ENCODE data around the gene GALT. TPM values are rescaled to one million over a fixed set of nuclear protein-coding genes. Genes with fewer than 3 reads are reported as not detected.

Gene GALT
- total and polyA plus RNA-seq, 2 of the 13 experiments (the other 11 are each of a cell fraction or from before 2014, with no cell fraction given) = 40.4 to 46.3 TPM

- TF ChIP-seq ARID5B (CRISPR knock-in tag; IDR thresholded peaks at IDR 0.05) (peak; percentile 66; the same call in 1 of the 2 replicates), TCF7 (IDR thresholded peaks at IDR 0.05; ENCODE audit: low read depth) (no peak), ASH2L (IDR thresholded peaks at IDR 0.05; ENCODE audit: insufficient read length, low read depth, low read length) (peak; percentile 56), HCFC1 (IDR thresholded peaks at IDR 0.05; ENCODE audit: low read depth, low read length) (no peak), ISL2 (CRISPR knock-in tag; IDR thresholded peaks at IDR 0.05) (no peak), AGO1 (IDR thresholded peaks at IDR 0.05; ENCODE audit: low read depth, low read length, poor library complexity, severe bottlenecking) (peak; percentile 87), POLR2AphosphoS5 (IDR thresholded peaks at IDR 0.05; ENCODE audit: low read depth, low read length) (peak; percentile 91), ZNF382 (CRISPR knock-in tag; IDR thresholded peaks at IDR 0.05; ENCODE audit: borderline replicate concordance) (no peak), BHLHE40 (IDR thresholded peaks at IDR 0.05; ENCODE audit: low read length) (no peak; the same call in 1 of the 2 replicates), ZNF598 (CRISPR knock-in tag; IDR thresholded peaks at IDR 0.05; ENCODE audit: borderline replicate concordance) (no peak), ZNF546 (CRISPR knock-in tag; conservative IDR thresholded peaks at IDR 0.05) (no peak), ZNF292 (CRISPR knock-in tag; IDR thresholded peaks at IDR 0.05; ENCODE audit: borderline replicate concordance, low read depth) (no peak), RFX1 (IDR thresholded peaks at IDR 0.05) (no peak), KDM6A (CRISPR knock-in tag; IDR thresholded peaks at IDR 0.05; ENCODE audit: low read depth) (peak; percentile 55), ZHX2 (IDR thresholded peaks at IDR 0.05; ENCODE audit: low read depth) (no peak), ZHX2 (CRISPR knock-in tag; IDR thresholded peaks at IDR 0.05; ENCODE audit: borderline replicate concordance) (no peak), E2F2 (CRISPR knock-in tag; IDR thresholded peaks at IDR 0.05; ENCODE audit: borderline replicate concordance) (no peak), SUZ12 (IDR thresholded peaks at IDR 0.05; ENCODE audit: low read depth, low read length) (no peak)
Observed at GRCh38 chr9:34651876-34652601, 5.6 kb downstream of the GALT start, which contains the start of gene IL11RA (continued).

All from HepG2 (cell line).